ENCODE data around the gene ZNF521.
"Not testable (repeated sequence)": the region's sequence is repeated elsewhere in the genome, so short reads cannot be mapped to it uniquely, and the experiment has no call there.

The ZNF521 gene

GRCh38 chr18:25052511-25052921 is 299.4 kb downstream of the ZNF521 start:
- H3K27ac ChIP-seq (ENCODE audit: low read length): no peak overlapping the region
- H3K9me3 ChIP-seq (ENCODE audit: control insufficient read depth, low read depth, low read length): no peaks in the 10 kb centered on the region
- peaks cover 3% of the 10 kb centered on the region for H3K4me1 ChIP-seq (ENCODE audit: control insufficient read depth, low read depth, low read length)
- H3K27me3 ChIP-seq (ENCODE audit: control insufficient read depth, insufficient read depth, low read length): peaks cover 34% of the 10 kb centered on the region
- no peak overlapping the region for H3K9ac ChIP-seq (ENCODE audit: low read length)
- no peak overlapping the region for H3K4me3 ChIP-seq (ENCODE audit: low read length)
- H3K36me3 ChIP-seq (ENCODE audit: control insufficient read depth, low read depth, low read length): no peaks in the 10 kb centered on the region

- Histone ChIP-seq H3K36me3 (ENCODE audit: control insufficient read depth, low read depth, low read length) (no peaks in the 10 kb centered on the region), H3K9me3 (ENCODE audit: control insufficient read depth, low read depth, low read length) (no peaks in the 10 kb centered on the region), H3K27ac (ENCODE audit: low read length) (no peak overlapping the region), H3K9ac (ENCODE audit: low read length) (no peak overlapping the region), H3K27me3 (ENCODE audit: control insufficient read depth, insufficient read depth, low read length) (peaks cover 53% of the 10 kb centered on the region), H3K4me3 (ENCODE audit: low read length) (no peak overlapping the region), H3K4me1 (ENCODE audit: control insufficient read depth, low read depth, low read length) (peaks cover 4% of the 10 kb centered on the region)
Observed at GRCh38 chr18:25050605-25051004, 301.4 kb downstream of the ZNF521 start.

- no peaks in the 10 kb centered on the region for H3K36me3 ChIP-seq (ENCODE audit: control insufficient read depth, low read depth, low read length)
- H3K4me1 ChIP-seq (ENCODE audit: control insufficient read depth, low read depth, low read length): peaks cover 14% of the 10 kb centered on the region
- H3K9me3 ChIP-seq (ENCODE audit: control insufficient read depth, low read depth, low read length): no peaks in the 10 kb centered on the region
- no peak overlapping the region for H3K4me3 ChIP-seq (ENCODE audit: low read length)
- no peak overlapping the region for H3K9ac ChIP-seq (ENCODE audit: low read length)
- H3K27ac ChIP-seq (ENCODE audit: low read length): no peak overlapping the region
- H3K27me3 ChIP-seq (ENCODE audit: control insufficient read depth, insufficient read depth, low read length): peaks cover 69% of the 10 kb centered on the region
Observed at GRCh38 chr18:25047983-25048382, 304.0 kb downstream of the ZNF521 start.

GRCh38 chr18:25047421-25047820 is 304.5 kb downstream of the ZNF521 start:
- Histone ChIP-seq H3K9me3 (ENCODE audit: control insufficient read depth, low read depth, low read length) (no peaks in the 10 kb centered on the region), H3K27ac (ENCODE audit: low read length) (no peak overlapping the region), H3K36me3 (ENCODE audit: control insufficient read depth, low read depth, low read length) (no peaks in the 10 kb centered on the region), H3K4me3 (ENCODE audit: low read length) (no peak overlapping the region), H3K9ac (ENCODE audit: low read length) (no peak overlapping the region), H3K4me1 (ENCODE audit: control insufficient read depth, low read depth, low read length) (peaks cover 14% of the 10 kb centered on the region), H3K27me3 (ENCODE audit: control insufficient read depth, insufficient read depth, low read length) (peaks cover 70% of the 10 kb centered on the region)

- H3K27me3 ChIP-seq (ENCODE audit: control insufficient read depth, insufficient read depth, low read length): peaks cover 58% of the 10 kb centered on the region
Observed at GRCh38 chr18:25044694-25045093, 307.3 kb downstream of the ZNF521 start.

GRCh38 chr18:25043104-25043503 is 308.9 kb downstream of the ZNF521 start:
- Histone ChIP-seq H3K27me3 (ENCODE audit: control insufficient read depth, insufficient read depth, low read length) (peaks cover 42% of the 10 kb centered on the region), H3K4me3 (ENCODE audit: low read length) (no peak overlapping the region), H3K9ac (ENCODE audit: low read length) (no peak overlapping the region), H3K36me3 (ENCODE audit: control insufficient read depth, low read depth, low read length) (no peaks in the 10 kb centered on the region), H3K9me3 (ENCODE audit: control insufficient read depth, low read depth, low read length) (no peaks in the 10 kb centered on the region), H3K27ac (ENCODE audit: low read length) (no peak overlapping the region), H3K4me1 (ENCODE audit: control insufficient read depth, low read depth, low read length) (peaks cover 14% of the 10 kb centered on the region)

More at GRCh38 chr18:25044694-25045093, 307.3 kb downstream of the ZNF521 start:
- H3K9me3 ChIP-seq (ENCODE audit: control insufficient read depth, low read depth, low read length): no peaks in the 10 kb centered on the region
- H3K9ac ChIP-seq (ENCODE audit: low read length): no peak overlapping the region
- H3K27ac ChIP-seq (ENCODE audit: low read length): no peak overlapping the region
- H3K4me3 ChIP-seq (ENCODE audit: low read length): no peak overlapping the region
- peaks cover 14% of the 10 kb centered on the region for H3K4me1 ChIP-seq (ENCODE audit: control insufficient read depth, low read depth, low read length)
- H3K36me3 ChIP-seq (ENCODE audit: control insufficient read depth, low read depth, low read length): no peaks in the 10 kb centered on the region

GRCh38 chr18:25042641-25043051 is 309.3 kb downstream of the ZNF521 start:
- Histone ChIP-seq H3K27me3 (ENCODE audit: control insufficient read depth, insufficient read depth, low read length) (peaks cover 37% of the 10 kb centered on the region), H3K36me3 (ENCODE audit: control insufficient read depth, low read depth, low read length) (no peaks in the 10 kb centered on the region), H3K4me3 (ENCODE audit: low read length) (no peak overlapping the region), H3K27ac (ENCODE audit: low read length) (no peak overlapping the region), H3K9ac (ENCODE audit: low read length) (no peak overlapping the region), H3K9me3 (ENCODE audit: control insufficient read depth, low read depth, low read length) (no peaks in the 10 kb centered on the region), H3K4me1 (ENCODE audit: control insufficient read depth, low read depth, low read length) (peaks cover 12% of the 10 kb centered on the region)

- H3K27ac ChIP-seq (ENCODE audit: low read length): no peak overlapping the region
- H3K36me3 ChIP-seq (ENCODE audit: control insufficient read depth, low read depth, low read length): no peaks in the 10 kb centered on the region
- no peak overlapping the region for H3K4me3 ChIP-seq (ENCODE audit: low read length)
- peaks cover 10% of the 10 kb centered on the region for H3K4me1 ChIP-seq (ENCODE audit: control insufficient read depth, low read depth, low read length)
- H3K27me3 ChIP-seq (ENCODE audit: control insufficient read depth, insufficient read depth, low read length): peaks cover 9% of the 10 kb centered on the region
- no peak overlapping the region for H3K9ac ChIP-seq (ENCODE audit: low read length)
- no peaks in the 10 kb centered on the region for H3K9me3 ChIP-seq (ENCODE audit: control insufficient read depth, low read depth, low read length)
Observed at GRCh38 chr18:25039781-25040180, 312.2 kb downstream of the ZNF521 start.

GRCh38 chr18:25038261-25038660 is 313.7 kb downstream of the ZNF521 start:
- Histone ChIP-seq H3K9me3 (ENCODE audit: control insufficient read depth, low read depth, low read length) (no peaks in the 10 kb centered on the region), H3K27me3 (ENCODE audit: control insufficient read depth, insufficient read depth, low read length) (peaks cover 3% of the 10 kb centered on the region), H3K4me1 (ENCODE audit: control insufficient read depth, low read depth, low read length) (peaks cover under 1% of the 10 kb centered on the region), H3K27ac (ENCODE audit: low read length) (no peak overlapping the region), H3K36me3 (ENCODE audit: control insufficient read depth, low read depth, low read length) (no peaks in the 10 kb centered on the region), H3K9ac (ENCODE audit: low read length) (no peak overlapping the region), H3K4me3 (ENCODE audit: low read length) (no peak overlapping the region)

- no peak overlapping the region for H3K27ac ChIP-seq (ENCODE audit: low read length)
- H3K9ac ChIP-seq (ENCODE audit: low read length): no peak overlapping the region
- H3K9me3 ChIP-seq (ENCODE audit: control insufficient read depth, low read depth, low read length): no peaks in the 10 kb centered on the region
- no peaks in the 10 kb centered on the region for H3K27me3 ChIP-seq (ENCODE audit: control insufficient read depth, insufficient read depth, low read length)
- no peak overlapping the region for H3K4me3 ChIP-seq (ENCODE audit: low read length)
- H3K4me1 ChIP-seq (ENCODE audit: control insufficient read depth, low read depth, low read length): no peaks in the 10 kb centered on the region
- H3K36me3 ChIP-seq (ENCODE audit: control insufficient read depth, low read depth, low read length): no peaks in the 10 kb centered on the region
Observed at GRCh38 chr18:25033747-25034471, 318.1 kb downstream of the ZNF521 start.

- not testable (repeated sequence) for H3K27me3 ChIP-seq (ENCODE audit: control insufficient read depth, insufficient read depth, low read length); H3K9me3 ChIP-seq (ENCODE audit: control insufficient read depth, low read depth, low read length); H3K4me1 ChIP-seq (ENCODE audit: control insufficient read depth, low read depth, low read length); H3K27ac ChIP-seq (ENCODE audit: low read length); H3K4me3 ChIP-seq (ENCODE audit: low read length); H3K36me3 ChIP-seq (ENCODE audit: control insufficient read depth, low read depth, low read length); H3K9ac ChIP-seq (ENCODE audit: low read length)
Observed at GRCh38 chr18:25033175-25033574, 318.8 kb downstream of the ZNF521 start.

GRCh38 chr18:25029802-25030201 is 322.2 kb downstream of the ZNF521 start:
- H3K9ac ChIP-seq (ENCODE audit: low read length): no peak overlapping the region
- H3K27me3 ChIP-seq (ENCODE audit: control insufficient read depth, insufficient read depth, low read length): no peaks in the 10 kb centered on the region
- no peaks in the 10 kb centered on the region for H3K9me3 ChIP-seq (ENCODE audit: control insufficient read depth, low read depth, low read length)
- H3K4me3 ChIP-seq (ENCODE audit: low read length): no peak overlapping the region
- H3K36me3 ChIP-seq (ENCODE audit: control insufficient read depth, low read depth, low read length): no peaks in the 10 kb centered on the region
- H3K4me1 ChIP-seq (ENCODE audit: control insufficient read depth, low read depth, low read length): no peaks in the 10 kb centered on the region
- H3K27ac ChIP-seq (ENCODE audit: low read length): no peak overlapping the region

Measured in iPS-18a (cell line).